Epithelial cell of esophagus (primary cell): Measurements from ENCODE around the gene SMYD3.

Source experiments
- DNase-seq: peaks from one replicate; pipeline ENCODE4 v3.0.0; 2010; ENCODE audit warnings: low read depth
- H3K4me3 ChIP-seq: 2 replicates; pipeline ENCODE4 v1.5.1; 2011; ENCODE audit warnings: mild to moderate bottlenecking, low read length, control low read depth
- CTCF ChIP-seq: IDR thresholded peaks from 2 replicates; pipeline ENCODE4 v1.5.1; 2011; ENCODE audit warnings: low read depth, mild to moderate bottlenecking, low read length, control low read depth, inconsistent platforms; ENCODE audit not compliant: insufficient read depth; ENCODE audit errors: missing control alignments

Gene SMYD3

GRCh38 chr1:246537887-246538286, 30.8 kb upstream of the SMYD3 start:
- TF ChIP-seq CTCF: no peak
- H3K4me3 ChIP-seq: no peak overlapping the region
- peak; percentile 62 for DNase-seq

DNA sequence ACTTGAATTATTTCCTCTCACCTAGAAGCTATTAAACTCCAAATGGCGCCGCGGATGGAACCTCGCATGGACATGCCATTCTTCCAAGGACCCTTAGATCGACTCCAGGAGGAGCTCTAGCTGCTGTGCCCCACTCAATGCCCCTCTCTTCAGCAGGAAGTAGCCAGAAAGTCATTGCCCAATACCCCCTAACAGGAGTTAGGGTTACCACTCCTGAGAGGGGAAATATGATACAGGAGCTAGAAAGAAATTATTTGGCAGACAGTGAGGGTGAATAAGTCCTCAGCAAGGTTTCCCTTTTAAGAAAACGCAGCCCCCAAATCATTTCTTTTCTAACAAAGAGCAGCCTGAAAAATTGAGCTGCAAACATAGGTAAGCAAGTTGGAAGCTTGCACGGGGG, 30.4 kb upstream of the SMYD3 start:
- DNase-seq: no peak
- no peak overlapping the region for H3K4me3 ChIP-seq
- TF ChIP-seq CTCF: no peak

DNA sequence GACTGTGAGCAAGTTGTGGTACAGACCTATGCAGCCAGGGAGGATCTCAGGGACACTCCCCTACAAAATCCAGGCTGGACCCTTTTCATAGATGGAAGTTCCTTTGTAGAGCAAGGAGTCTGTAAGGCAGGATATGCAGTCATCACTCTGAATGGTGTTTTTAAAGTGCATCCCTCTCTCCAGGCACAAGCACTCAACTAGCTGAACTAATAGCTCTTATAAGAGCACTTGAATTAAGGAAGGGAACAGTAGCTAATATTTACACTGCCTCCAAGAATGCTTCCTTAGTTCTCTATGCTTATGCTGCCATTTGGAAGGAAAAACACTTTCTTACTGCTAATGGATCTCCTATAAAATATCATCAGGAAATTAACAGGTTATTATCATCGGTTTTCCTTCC, 27.0 kb upstream of the SMYD3 start:
- DNase-seq: no peak
- TF ChIP-seq CTCF: no peak
- no peak overlapping the region for H3K4me3 ChIP-seq

- TF ChIP-seq CTCF: no peak
- no peak for DNase-seq
Observed at GRCh38 chr1:246533371-246533905, 26.4 kb upstream of the SMYD3 start.

DNA sequence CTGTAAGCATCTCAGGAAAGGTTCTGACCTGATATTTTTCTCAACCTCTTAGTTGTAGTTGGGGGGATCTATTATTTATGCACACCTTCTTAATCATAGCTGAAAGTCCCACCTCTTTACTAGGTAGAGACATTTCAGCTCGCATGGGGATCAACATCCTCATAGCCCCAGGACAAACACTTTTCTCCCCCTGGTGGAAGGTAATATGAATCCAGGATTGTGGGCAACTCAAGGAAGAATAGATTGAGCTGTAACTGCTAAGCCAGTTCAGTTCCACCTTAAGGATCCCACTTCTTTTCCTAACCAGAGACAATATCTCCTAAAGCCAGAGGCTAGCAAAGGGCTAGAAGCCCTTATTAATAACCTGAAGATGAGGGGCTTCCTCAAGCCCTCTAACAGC, 25.4 kb upstream of the SMYD3 start:
- TF ChIP-seq CTCF: no peak
- DNase-seq: no peak
- no peak overlapping the region for H3K4me3 ChIP-seq

More at GRCh38 chr1:246533371-246533905, 26.4 kb upstream of the SMYD3 start:
- H3K4me3 ChIP-seq: no peak overlapping the region

- DNase-seq: no peak
- no peak for TF ChIP-seq CTCF
- no peak overlapping the region for H3K4me3 ChIP-seq
Observed at GRCh38 chr1:246530482-246530881, 23.4 kb upstream of the SMYD3 start.

DNA sequence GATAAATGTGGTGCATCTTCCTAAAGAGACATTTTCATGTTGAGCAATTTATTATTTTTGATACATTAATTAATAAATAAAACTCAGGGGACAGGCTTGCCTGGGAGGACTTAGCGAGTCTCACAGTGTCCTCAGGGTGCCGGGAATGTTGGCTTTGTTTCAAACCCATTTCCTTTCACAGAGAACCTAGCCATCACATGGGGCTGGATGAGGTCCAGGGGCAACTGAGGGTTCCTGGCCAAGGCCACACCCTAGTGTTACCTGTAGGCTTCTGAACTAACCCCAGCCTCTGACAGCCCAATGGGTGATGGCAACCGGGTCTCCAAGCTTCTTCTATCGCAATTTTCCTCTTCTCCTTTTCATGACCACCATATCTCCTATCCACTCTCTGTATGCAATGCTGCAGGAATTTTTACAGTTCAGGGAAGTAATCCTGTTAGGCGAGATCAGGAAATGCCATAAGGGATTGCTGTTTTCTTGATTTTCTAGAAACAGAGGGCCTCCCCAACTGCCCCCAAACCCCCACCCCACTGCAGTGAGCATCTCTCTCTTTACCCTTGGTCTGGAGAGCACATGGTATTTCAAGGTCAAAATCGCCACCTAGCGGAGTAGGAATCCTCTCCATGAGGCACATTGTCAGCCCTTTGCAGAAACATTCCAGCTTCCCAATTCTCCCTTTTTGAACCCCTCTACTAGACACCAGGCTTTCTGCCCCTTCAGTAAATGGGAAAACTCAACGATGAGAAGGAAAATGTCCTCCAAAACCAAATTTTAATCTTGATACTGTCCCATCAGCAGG, 22.1 kb upstream of the SMYD3 start:
- H3K4me3 ChIP-seq: no peak overlapping the region
- TF ChIP-seq CTCF: no peak
- no peak for DNase-seq
